HEK293T (cell line): ENCODE results near the gene AGAP1.

Source experiments
- CTCF ChIA-PET: fragments of 350-600 bp; formaldehyde crosslinking; extraction: SDS; loops from one replicate; lab custom pipeline; 2021; ENCODE audit warnings: antibody characterized with exemption, inconsistent platforms; lab: Yijun Ruan, JAX
- POLR2A ChIA-PET: fragments of 350-600 bp; formaldehyde crosslinking; extraction: SDS; loops from one replicate; lab custom pipeline; 2020; ENCODE audit warnings: antibody characterized with exemption, inconsistent platforms; lab: Yijun Ruan, JAX
- DNase-seq: peaks from one replicate; pipeline ENCODE4 v3.0.0; 2012; ENCODE audit warnings: mixed read lengths; ENCODE audit errors: extremely low spot score
- ARNT ChIP-seq: fragments of 450-650 bp; IDR thresholded peaks from 2 replicates; pipeline ENCODE4 v1.6.1; 2017; ENCODE audit warnings: mild to moderate bottlenecking
- BHLHE40 ChIP-seq: fragments of 450-650 bp; IDR thresholded peaks from 2 replicates; pipeline ENCODE4 v1.6.1; 2016; ENCODE audit warnings: mild to moderate bottlenecking, moderate library complexity, borderline replicate concordance
- CTBP1 ChIP-seq: fragments of 450-650 bp; IDR thresholded peaks from 2 replicates; pipeline ENCODE4 v1.6.1; 2016; ENCODE audit warnings: borderline replicate concordance
- ELF4 ChIP-seq: fragments of 450-650 bp; IDR thresholded peaks from 2 replicates; pipeline ENCODE4 v1.6.1; 2017; ENCODE audit warnings: antibody characterized with exemption
- FOXA1 ChIP-seq: fragments of 450-650 bp; IDR thresholded peaks from 2 replicates; pipeline ENCODE4 v1.6.1; 2016; ENCODE audit warnings: mild to moderate bottlenecking
- FOXK2 ChIP-seq: fragments of 450-650 bp; IDR thresholded peaks from 2 replicates; pipeline ENCODE4 v1.6.1; 2016; ENCODE audit warnings: mild to moderate bottlenecking
- FOXM1 ChIP-seq: fragments of 450-650 bp; IDR thresholded peaks from 2 replicates; pipeline ENCODE4 v1.6.1; 2017; ENCODE audit warnings: mild to moderate bottlenecking, borderline replicate concordance
- HDGF ChIP-seq: fragments of 450-650 bp; IDR thresholded peaks from 2 replicates; pipeline ENCODE4 v1.6.1; 2017; ENCODE audit warnings: antibody characterized with exemption, borderline replicate concordance
- L3MBTL2 ChIP-seq: fragments of 450-650 bp; conservative IDR thresholded peaks from 2 replicates; pipeline ENCODE4 v1.6.1; 2016; ENCODE audit warnings: mild to moderate bottlenecking
- LEF1 ChIP-seq: fragments of 450-650 bp; IDR thresholded peaks from 2 replicates; pipeline ENCODE4 v1.6.1; 2017; ENCODE audit warnings: mild to moderate bottlenecking, borderline replicate concordance
- NFRKB ChIP-seq: fragments of 450-650 bp; IDR thresholded peaks from 2 replicates; pipeline ENCODE4 v1.6.1; 2016; ENCODE audit warnings: mild to moderate bottlenecking, moderate library complexity
- PKNOX1 ChIP-seq: fragments of 450-650 bp; IDR thresholded peaks from 2 replicates; pipeline ENCODE4 v1.6.1; 2016
- SP1 ChIP-seq: fragments of 450-650 bp; IDR thresholded peaks from 2 replicates; pipeline ENCODE4 v1.6.1; 2017
- SUZ12 ChIP-seq: fragments of 450-650 bp; IDR thresholded peaks from 2 replicates; pipeline ENCODE4 v1.6.1; 2016; ENCODE audit warnings: mild to moderate bottlenecking
- TARDBP ChIP-seq: fragments of 450-650 bp; IDR thresholded peaks from 2 replicates; pipeline ENCODE4 v1.6.1; 2016
- ZNF384 ChIP-seq: fragments of 450-650 bp; IDR thresholded peaks from 2 replicates; pipeline ENCODE4 v1.6.1; 2016

The AGAP1 gene

GRCh38 chr2:235931676-235932075 lies 437.8 kb downstream of the AGAP1 start:
- ChIA-PET CTCF (interaction anchor here (0.5 to 0.6 kb wide), 2 partner anchors 51 to 257 kb away, joined by 3 to 4 read pairs; no protein-coding TSS in a partner anchor), POLR2A (no interaction called here)
- no peak for DNase-seq
- no peak for TF ChIP-seq SP1
- TF ChIP-seq ZNF384: no peak
- TF ChIP-seq CTBP1: no peak
- TF ChIP-seq HDGF: no peak
- TF ChIP-seq ARNT: no peak
- TF ChIP-seq BHLHE40: no peak

- ChIA-PET POLR2A (no interaction called here), CTCF (interaction anchor here (0.7 kb wide), 1 partner anchor 14 kb away, joined by 4 read pairs; no protein-coding TSS in a partner anchor)
- DNase-seq: no peak
- TF ChIP-seq TARDBP: no peak
- no peak for TF ChIP-seq CTBP1
- TF ChIP-seq NFRKB: no peak
- TF ChIP-seq LEF1: no peak
- TF ChIP-seq SUZ12: no peak
- TF ChIP-seq BHLHE40: no peak
- TF ChIP-seq FOXK2: no peak
- TF ChIP-seq FOXA1: no peak
- no peak for TF ChIP-seq PKNOX1
- TF ChIP-seq L3MBTL2: no peak
- TF ChIP-seq ZNF384: no peak
- no peak for TF ChIP-seq ARNT
- TF ChIP-seq FOXM1: no peak
These were observed 440.4 kb downstream of the AGAP1 start for GRCh38 chr2:235934059-235934773.

GRCh38 chr2:235934774-235935484 lies 441.1 kb downstream of the AGAP1 start:
- ChIA-PET CTCF (no interaction called here), POLR2A (no interaction called here)
- TF ChIP-seq ZNF384 (no peak), BHLHE40 (no peak), FOXA1 (no peak), ELF4 (no peak)
- no peak for DNase-seq

GRCh38 chr2:235935773-235936172 lies 441.9 kb downstream of the AGAP1 start:
- DNase-seq: no peak
- TF ChIP-seq HDGF (no peak), NFRKB (no peak), PKNOX1 (no peak), SP1 (no peak), CTBP1 (no peak), ZNF384 (no peak), BHLHE40 (no peak)
- POLR2A ChIA-PET: no interaction called here
- CTCF ChIA-PET: no interaction called here

GRCh38 chr2:235936493-235936892 lies 442.6 kb downstream of the AGAP1 start:
- TF ChIP-seq ZNF384: no peak
- TF ChIP-seq FOXK2: no peak
- TF ChIP-seq FOXM1: no peak
- no peak for TF ChIP-seq ARNT
- TF ChIP-seq SP1: no peak
- no peak for TF ChIP-seq ELF4
- no peak for DNase-seq
- ChIA-PET CTCF (interaction anchor here (0.6 kb wide), 1 partner anchor 68 kb away, joined by 3 read pairs; no protein-coding TSS in a partner anchor), POLR2A (no interaction called here)

- CTCF ChIA-PET: interaction anchor here (0.6 kb wide), 1 partner anchor 67 kb away, joined by 3 read pairs; no protein-coding TSS in a partner anchor
- POLR2A ChIA-PET: no interaction called here
- DNase-seq: no peak
- TF ChIP-seq PKNOX1 (no peak), FOXK2 (no peak), NFRKB (no peak), CTBP1 (no peak), ZNF384 (no peak), TARDBP (no peak), L3MBTL2 (no peak), ARNT (no peak), HDGF (no peak), ELF4 (no peak), SP1 (no peak), BHLHE40 (no peak), FOXM1 (no peak)
These were observed 443.2 kb downstream of the AGAP1 start for GRCh38 chr2:235937087-235937486.
